Measurements from ENCODE around the gene AKT1S1.

Gene AKT1S1

GRCh38 chr19:49907745-49908446 is 30.7 kb upstream of the AKT1S1 start:
- ChIA-PET POLR2A (ENCODE audit: low non-redundant PET) (interaction anchor here (0.6 kb wide), 1 partner anchor 536 kb away, joined by 7 read pairs; no protein-coding TSS in a partner anchor), CTCF (interaction anchor here (0.6 kb wide), 1 partner anchor 721 kb away, joined by 4 read pairs; no protein-coding TSS in a partner anchor)
- DNase-seq (ENCODE audit: low spot score), result no peak
- TF ChIP-seq CTCF (conservative IDR thresholded peaks at IDR 0.05; ENCODE audit: low read depth), result no peak
- H3K27ac ChIP-seq, result no peak overlapping the region

- no peak for DNase-seq (ENCODE audit: low spot score)
- no peak overlapping the region for H3K27ac ChIP-seq
- ChIA-PET POLR2A (ENCODE audit: low non-redundant PET) (no interaction called here), CTCF (no interaction called here)
- no peak for TF ChIP-seq CTCF (conservative IDR thresholded peaks at IDR 0.05; ENCODE audit: low read depth)
Measured at GRCh38 chr19:49906879-49907564, 29.9 kb upstream of the AKT1S1 start.

- no peak for TF ChIP-seq CTCF (conservative IDR thresholded peaks at IDR 0.05; ENCODE audit: low read depth)
- CTCF ChIA-PET, result no interaction called here
- H3K27ac ChIP-seq, result no peak overlapping the region
- POLR2A ChIA-PET (ENCODE audit: low non-redundant PET), result no interaction called here
- DNase-seq (ENCODE audit: low spot score), result no peak
Measured at GRCh38 chr19:49904136-49904535, 27.0 kb upstream of the AKT1S1 start.

GRCh38 chr19:49896863-49897621 is 19.9 kb upstream of the AKT1S1 start, which contains the start of gene IL4I1:
IL4I1 (minus strand) TSS chr19:49896887; CDS start chr19:49896160, 727 bp downstream.
- POLR2A ChIA-PET (ENCODE audit: low non-redundant PET), result no interaction called here
- TF ChIP-seq CTCF (conservative IDR thresholded peaks at IDR 0.05; ENCODE audit: low read depth), result no peak
- DNase-seq (ENCODE audit: low spot score), result no peak
- CTCF ChIA-PET, result interaction anchor here (0.6 kb wide), 2 partner anchors 9 to 168 kb away, joined by 4 to 5 read pairs; no protein-coding TSS in a partner anchor
- H3K27ac ChIP-seq, result no peak within 1 kb of the TSS; the same call in 1 of the 2 replicates

- POLR2A ChIA-PET (ENCODE audit: low non-redundant PET), result no interaction called here
- no peak for DNase-seq (ENCODE audit: low spot score)
- CTCF ChIA-PET, result no interaction called here
- no peak overlapping the region for H3K27ac ChIP-seq
- no peak for TF ChIP-seq CTCF (conservative IDR thresholded peaks at IDR 0.05; ENCODE audit: low read depth)
Measured at GRCh38 chr19:49895566-49896297, 18.6 kb upstream of the AKT1S1 start.

Data from RWPE1 (cell line).